Adrenal gland (tissue), 12 donors: ENCODE data around the gene SELENBP1. TPM values are rescaled to one million over a fixed set of nuclear protein-coding genes. Genes with fewer than 3 reads are reported as not detected.

Experiments
- DNase-seq, 7 donors: peaks; one replicate each; pipeline ENCODE4 v3.0.0-alpha.2; 2019 to 2020
- H3K27ac ChIP-seq, 5 donors: fragments of 200-600 bp; sonication (generic) in 4 of 5; 1 replicate in 3 of 5; 2 replicates in 2 of 5; pipeline versions ENCODE4 v1.5.1 to v1.8.0; 2016 to 2020; ENCODE audit warnings: mild to moderate bottlenecking in 1 of 5
- H3K27me3 ChIP-seq: fragments of 200-600 bp; 2 replicates; pipeline ENCODE4 v1.8.0; 2021
- H3K36me3 ChIP-seq, 2 donors: fragments of 200-600 bp; replicated peaks in 1 of 2; 1 replicate in 1 of 2; 2 replicates in 1 of 2; pipeline versions ENCODE4 v1.5.1 to v1.8.0; 2018 to 2022
- H3K4me1 ChIP-seq, 2 donors: fragments of 200-600 bp; replicated peaks in 1 of 2; 1 replicate in 1 of 2; 2 replicates in 1 of 2; pipeline versions ENCODE4 v1.5.1 to v1.8.0; 2018 to 2021
- H3K4me3 ChIP-seq, 4 donors: fragments of 200-600 bp; sonication (generic) in 3 of 4; one replicate each; pipeline ENCODE4 v1.5.1; 2016 to 2018
- H3K9me3 ChIP-seq, 3 donors: fragments of 200-600 bp; sonication (generic) in 1 of 3; replicated peaks in 1 of 3; 1 replicate in 2 of 3; 2 replicates in 1 of 3; pipeline versions ENCODE4 v1.5.1 to v1.8.0; 2016 to 2021
- CTCF ChIP-seq, 6 experiments: fragments of 450-650 bp in 4 of 6; fragments of 200-600 bp in 2 of 6; sonication (generic) in 1 of 6; IDR thresholded peaks; 1 replicate in 5 of 6; 2 replicates in 1 of 6; pipeline versions ENCODE4 v1.5.1 to v1.8.0; 2016 to 2021; ENCODE audit warnings: antibody characterized with exemption in 6 of 6, mild to moderate bottlenecking in 2 of 6, moderate library complexity in 1 of 6
- POLR2A ChIP-seq, 2 donors: fragments of 450-650 bp; IDR thresholded peaks; one replicate each; pipeline ENCODE4 v1.6.1; 2017; ENCODE audit warnings: antibody characterized with exemption in 2 of 2, mild to moderate bottlenecking in 2 of 2, moderate library complexity in 1 of 2
- whole genome bisulfite sequencing, 4 donors: extraction: QIAGEN DNeasy Blood & Tissue Kit in 2 of 4; methylation state at CpG; one replicate each; pipeline versions ENCODE4 v1.1.5 to v1.1.7; 2013 to 2017; 5-methylcytosine and 5-hydroxymethylcytosine counted together
- intact Hi-C, 2 donors: fragments of 100-400 bp; cut with DNase I; formaldehyde crosslinking; loops; one replicate each; pipeline versions ENCODE4 v1.14.1 to v1.15.0; 2022 to 2023
- polyA plus RNA-seq, 3 donors: library from polyadenylated mRNA; stranded (reverse); fragments of 200-250 nt in 2 of 3; fragments of 350-450 nt in 1 of 3; fragmentation: Illumina TruSeq in 1 of 3; extraction: RNeasy Lipid Tissue Mini Kit (QIAGEN cat#74804) in 1 of 3; gene quantifications; one replicate each; pipeline ENCODE4 v1.2.3, GENCODE V29; 2013 to 2014
- total RNA-seq, 9 donors: library from RNA; depleted of rRNA in 4 of 9; stranded (reverse); fragments of >200 nt in 4 of 9; fragments of 120-200 nt in 1 of 9; fragmentation: NEBNext Ultra II Directional in 1 of 9; extraction: Animal tissue kit (Norgen Biotek cat#: 25700) in 1 of 9; gene quantifications; one replicate each; pipeline versions ENCODE4 v1.1.0 to v1.2.4, GENCODE V29; 2013 to 2023
- donor health status: healthy with polysubstance abuse.
- donor health status: Bipolar disorder and iron deficiency.
- donor health status: DM: yes; HTN: yes; CAD: no.
- donor health status: DM: no; HTN: no; CAD: no.
- donor health status: DM: no; HTN: no; CAD: no.
- donor health status: DM: yes; HTN: yes; CAD: no.

SELENBP1 gene
- total and polyA plus RNA-seq, 12 donors = 11.0 to 61.8 (median 34.3) TPM

- Histone ChIP-seq H3K27ac (peak within 1 kb of the TSS; percentile 74 to 93 (median 80)), H3K4me3 (peak within 1 kb of the TSS in 3 of 4 donors; percentile 16 to 71 (median 47)), H3K36me3 (peaks cover 0 to 29% of the 10 kb centered on the region in 2 donors), H3K9me3 (no peaks in the 10 kb centered on the region), H3K27me3 (no peaks in the 10 kb centered on the region), H3K4me1 (peaks cover 8 to 14% of the 10 kb centered on the region in 2 donors)
- 0 to 1% (median 0%) methylated on average over 23 to 38 of the region's 38 CpGs for WGBS, 4 donors
- intact Hi-C loops = no loop called here
- TF ChIP-seq CTCF (IDR thresholded peaks at IDR 0.05) = no peak
- peak; percentile 71 to 90 for TF ChIP-seq POLR2A (IDR thresholded peaks at IDR 0.05)
- DNase-seq = peak; percentile 93 to 99 (median 97)
These were observed 25.6 kb downstream of the SELENBP1 start, which contains the start of gene RFX5 for GRCh38 chr1:151346769-151347522. Gene RFX5, minus strand, starts transcription at chr1:151347252. Its CDS starts 932 bp downstream, at chr1:151346320.

- Histone ChIP-seq H3K27me3 (no peaks in the 10 kb centered on the region), H3K36me3 (peaks cover 0 to 29% of the 10 kb centered on the region in 2 donors), H3K4me3 (peak overlapping the region in 3 of 4 donors; percentile 16 to 71 (median 47)), H3K4me1 (peaks cover 8 to 14% of the 10 kb centered on the region in 2 donors), H3K27ac (peak overlapping the region in 4 of 5 donors; percentile 74 to 93 (median 84)), H3K9me3 (no peaks in the 10 kb centered on the region)
- intact Hi-C loops = no loop called here
- DNase-seq = no peak
- TF ChIP-seq POLR2A (IDR thresholded peaks at IDR 0.05) (no peak), CTCF (IDR thresholded peaks at IDR 0.05) (no peak)
- 47 to 60% (median 49%) methylated on average over 7 of the region's 7 CpGs for WGBS, 4 donors
These were observed 26.3 kb downstream of the SELENBP1 start for GRCh38 chr1:151346082-151346768.

DNA sequence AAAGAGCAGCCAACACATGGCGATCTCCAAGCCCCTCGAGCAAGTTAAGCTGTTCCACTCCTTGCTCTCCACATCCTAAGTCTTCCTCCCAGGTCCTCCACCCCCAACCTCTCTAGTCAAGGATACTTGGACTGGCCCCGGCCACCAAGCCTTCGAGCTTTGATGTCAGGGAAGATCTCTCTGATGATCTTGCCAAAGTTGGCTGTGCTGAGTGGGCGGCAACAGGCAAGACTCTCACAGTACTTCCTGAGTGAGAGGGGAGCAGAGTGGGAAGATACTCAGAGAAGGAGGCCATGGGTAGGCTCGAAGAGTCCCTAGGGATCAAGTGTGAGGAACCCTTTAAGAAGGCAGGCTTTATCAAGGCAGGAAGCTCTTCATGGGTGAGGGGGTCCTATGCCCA lies 28.2 kb downstream of the SELENBP1 start:
- H3K36me3 ChIP-seq = peaks cover 0 to 29% of the 10 kb centered on the region in 2 donors
- H3K9me3 ChIP-seq = no peaks in the 10 kb centered on the region
- no peaks in the 10 kb centered on the region for H3K27me3 ChIP-seq
- TF ChIP-seq POLR2A (IDR thresholded peaks at IDR 0.05) (no peak), CTCF (IDR thresholded peaks at IDR 0.05) (no peak)
- WGBS, 4 donors = 73 to 84% (median 76%) methylated on average over 6 of the region's 6 CpGs
- peaks cover 8 to 14% of the 10 kb centered on the region in 2 donors for H3K4me1 ChIP-seq
- no peak overlapping the region for H3K4me3 ChIP-seq
- peak overlapping the region in 1 of 5 donors; percentile 6 for H3K27ac ChIP-seq
- DNase-seq = no peak
- intact Hi-C loops = loop anchor here (5.0 kb wide), 2 partner anchors 42 to 47 kb away; no protein-coding TSS in a partner anchor

DNA sequence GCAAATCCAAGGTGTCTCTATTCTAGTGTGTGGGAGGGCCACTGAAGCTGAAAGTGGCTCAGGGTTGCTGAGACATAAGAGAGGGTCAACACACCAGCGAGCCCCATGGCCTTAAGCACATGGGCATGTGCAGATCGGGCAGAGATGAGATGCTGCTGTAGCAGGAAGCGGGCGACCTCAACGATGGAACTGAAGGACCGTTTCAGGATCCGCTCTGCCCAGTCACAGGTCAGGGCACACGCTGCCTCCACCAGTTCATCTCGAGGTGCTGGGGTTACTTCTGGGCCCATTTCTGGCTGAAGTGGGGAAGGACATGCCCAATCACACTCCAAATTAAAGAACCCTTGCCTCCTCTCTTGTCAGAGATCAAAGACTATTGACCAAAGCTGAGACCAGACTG lies 28.9 kb downstream of the SELENBP1 start:
- TF ChIP-seq POLR2A (IDR thresholded peaks at IDR 0.05) (no peak), CTCF (IDR thresholded peaks at IDR 0.05) (no peak)
- intact Hi-C loops = loop anchor here (5.0 kb wide), 2 partner anchors 41 to 46 kb away; no protein-coding TSS in a partner anchor
- H3K4me1 ChIP-seq = peaks cover 8 to 14% of the 10 kb centered on the region in 2 donors
- WGBS, 4 donors = 65 to 79% (median 75%) methylated on average over 4 to 9 of the region's 9 CpGs
- H3K9me3 ChIP-seq = no peaks in the 10 kb centered on the region
- no peak overlapping the region for H3K4me3 ChIP-seq
- no peak overlapping the region for H3K27ac ChIP-seq
- peaks cover 0 to 29% of the 10 kb centered on the region in 2 donors for H3K36me3 ChIP-seq
- no peak for DNase-seq
- H3K27me3 ChIP-seq = no peaks in the 10 kb centered on the region
